ENCODE measurements around the gene CNOT1. TPM values are rescaled to one million over a fixed set of nuclear protein-coding genes. Genes with fewer than 3 reads are reported as not detected.

CNOT1 gene
- total RNA-seq, 2 donors from 2014 or later: 306 to 397 TPM

- no peaks in the 10 kb centered on the region for H3K27me3 Mint-ChIP-seq
- H3K4me1 Mint-ChIP-seq (ENCODE audit: low read depth in 2 of 2): peaks cover 25 to 29% of the 10 kb centered on the region in 2 donors
- H3K4me3 Mint-ChIP-seq: peak within 1 kb of the TSS; percentile 96
- H3K36me3 Mint-ChIP-seq: peaks cover 8% of the 10 kb centered on the region
- ATAC-seq (peak; percentile 92 to 95), DNase-seq (ENCODE audit: low spot score) (peak; percentile 85)
- no peaks in the 10 kb centered on the region for H3K9me3 Mint-ChIP-seq
- H3K27ac Mint-ChIP-seq: peak within 1 kb of the TSS; percentile 72 to 89
Observed at GRCh38 chr16:58515125-58515870, 114.3 kb downstream of the CNOT1 start, which contains the start of gene SETD6. Gene SETD6, plus strand, starts transcription at chr16:58515517. Its CDS starts 21 bp downstream, at chr16:58515538.

- Mint-ChIP-seq H3K4me1 (ENCODE audit: low read depth in 2 of 2) (peaks cover 25 to 29% of the 10 kb centered on the region in 2 donors), H3K27me3 (no peaks in the 10 kb centered on the region), H3K9me3 (no peaks in the 10 kb centered on the region), H3K36me3 (peaks cover 8% of the 10 kb centered on the region), H3K27ac (no peak overlapping the region), H3K4me3 (no peak overlapping the region)
- ATAC-seq (no peak), DNase-seq (ENCODE audit: low spot score) (no peak)
Observed at GRCh38 chr16:58513874-58514273, 115.8 kb downstream of the CNOT1 start.

- no peak overlapping the region for H3K4me3 Mint-ChIP-seq
- H3K27ac Mint-ChIP-seq: peak overlapping the region in 1 of 2 donors; percentile 53
- H3K4me1 Mint-ChIP-seq (ENCODE audit: low read depth in 2 of 2): peaks cover 19 to 20% of the 10 kb centered on the region in 2 donors
- ATAC-seq: no peak
- H3K36me3 Mint-ChIP-seq: no peaks in the 10 kb centered on the region
- no peaks in the 10 kb centered on the region for H3K9me3 Mint-ChIP-seq
- H3K27me3 Mint-ChIP-seq: no peaks in the 10 kb centered on the region
- DNase-seq (ENCODE audit: low spot score): peak; percentile 80
Observed at GRCh38 chr16:58511933-58512815, 117.5 kb downstream of the CNOT1 start.

- Mint-ChIP-seq H3K27me3 (no peaks in the 10 kb centered on the region), H3K27ac (no peak overlapping the region), H3K9me3 (no peaks in the 10 kb centered on the region), H3K36me3 (no peaks in the 10 kb centered on the region), H3K4me3 (no peak overlapping the region), H3K4me1 (ENCODE audit: low read depth in 2 of 2) (peaks cover 14 to 16% of the 10 kb centered on the region in 2 donors)
- DNase-seq (ENCODE audit: low spot score) (no peak), ATAC-seq (no peak)
Observed at GRCh38 chr16:58510776-58511628, 118.6 kb downstream of the CNOT1 start.

- Mint-ChIP-seq H3K4me1 (ENCODE audit: low read depth in 2 of 2) (peaks cover 13 to 16% of the 10 kb centered on the region in 2 donors), H3K4me3 (no peak overlapping the region), H3K27ac (no peak overlapping the region), H3K9me3 (no peaks in the 10 kb centered on the region), H3K27me3 (no peaks in the 10 kb centered on the region), H3K36me3 (no peaks in the 10 kb centered on the region)
- no peak for DNase-seq (ENCODE audit: low spot score)
- no peak for ATAC-seq
Observed at GRCh38 chr16:58510097-58510775, 119.4 kb downstream of the CNOT1 start.

- Mint-ChIP-seq H3K27me3 (no peaks in the 10 kb centered on the region), H3K36me3 (no peaks in the 10 kb centered on the region), H3K4me3 (no peak overlapping the region), H3K4me1 (ENCODE audit: low read depth in 2 of 2) (peaks cover 5 to 10% of the 10 kb centered on the region in 2 donors), H3K27ac (no peak overlapping the region), H3K9me3 (no peaks in the 10 kb centered on the region)
- ATAC-seq: no peak
- DNase-seq (ENCODE audit: low spot score): no peak
Observed at GRCh38 chr16:58509256-58510096, 120.2 kb downstream of the CNOT1 start.

GRCh38 chr16:58508671-58509251 lies 120.9 kb downstream of the CNOT1 start:
- H3K9me3 Mint-ChIP-seq: no peaks in the 10 kb centered on the region
- peaks cover under 1 to 6% of the 10 kb centered on the region in 2 donors for H3K4me1 Mint-ChIP-seq (ENCODE audit: low read depth in 2 of 2)
- no peaks in the 10 kb centered on the region for H3K36me3 Mint-ChIP-seq
- H3K27me3 Mint-ChIP-seq: no peaks in the 10 kb centered on the region
- no peak overlapping the region for H3K4me3 Mint-ChIP-seq
- ATAC-seq (no peak), DNase-seq (ENCODE audit: low spot score) (no peak)
- H3K27ac Mint-ChIP-seq: no peak overlapping the region

- H3K27me3 Mint-ChIP-seq: no peaks in the 10 kb centered on the region
- ATAC-seq (no peak), DNase-seq (ENCODE audit: low spot score) (no peak)
- no peak overlapping the region for H3K27ac Mint-ChIP-seq
- no peaks in the 10 kb centered on the region for H3K36me3 Mint-ChIP-seq
- no peaks in the 10 kb centered on the region for H3K9me3 Mint-ChIP-seq
- no peak overlapping the region for H3K4me3 Mint-ChIP-seq
- peaks cover 0 to 6% of the 10 kb centered on the region in 2 donors for H3K4me1 Mint-ChIP-seq (ENCODE audit: low read depth in 2 of 2)
Observed at GRCh38 chr16:58507963-58508670, 121.5 kb downstream of the CNOT1 start.

- DNase-seq (ENCODE audit: low spot score) (no peak), ATAC-seq (no peak)
- Mint-ChIP-seq H3K27ac (no peak overlapping the region), H3K27me3 (no peaks in the 10 kb centered on the region), H3K36me3 (no peaks in the 10 kb centered on the region), H3K4me1 (ENCODE audit: low read depth in 2 of 2) (peaks cover 0 to 6% of the 10 kb centered on the region in 2 donors), H3K4me3 (no peak overlapping the region), H3K9me3 (no peaks in the 10 kb centered on the region)
Observed at GRCh38 chr16:58507195-58507962, 122.2 kb downstream of the CNOT1 start.

- no peak overlapping the region for H3K4me3 Mint-ChIP-seq
- H3K9me3 Mint-ChIP-seq: no peaks in the 10 kb centered on the region
- H3K27me3 Mint-ChIP-seq: no peaks in the 10 kb centered on the region
- H3K4me1 Mint-ChIP-seq (ENCODE audit: low read depth in 2 of 2): peaks cover 0 to 4% of the 10 kb centered on the region in 2 donors
- ATAC-seq: no peak
- no peak for DNase-seq (ENCODE audit: low spot score)
- no peak overlapping the region for H3K27ac Mint-ChIP-seq
- no peaks in the 10 kb centered on the region for H3K36me3 Mint-ChIP-seq
Observed at GRCh38 chr16:58506241-58507194, 123.1 kb downstream of the CNOT1 start.
